WTC11 (cell line): ENCODE data around the gene TTC39A. TPM values are rescaled to one million over a fixed set of nuclear protein-coding genes. Genes with fewer than 3 reads are reported as not detected.

Experiments
- ATAC-seq: fragments of 200-7000 bp; cut with Tn5 transposase; 2 replicates; pipeline ENCODE4 v1.10.0; 2021; ENCODE audit warnings: mild to moderate bottlenecking, moderate library complexity
- CTCF ChIA-PET: fragments of 300-600 bp; sonication (Branson Sonifier 250); formaldehyde crosslinking; loops from one replicate; lab custom pipeline; 2021; ENCODE audit warnings: antibody characterized with exemption; lab: Charles Lee
- POLR2A ChIA-PET: fragments of 350-600 bp; sonication (Branson Sonifier 250); formaldehyde crosslinking; loops from one replicate; lab custom pipeline; 2021; ENCODE audit warnings: antibody characterized with exemption; lab: Charles Lee
- DNase-seq: peaks from one replicate; pipeline ENCODE4 v3.0.0; 2021; ENCODE audit warnings: low spot score
- H3K27ac Mint-ChIP-seq: 2 replicates; pipeline ENCODE4 v1.8.0; 2021; ENCODE audit warnings: mixed read lengths
- H3K27me3 Mint-ChIP-seq: 2 replicates; pipeline ENCODE4 v1.8.0; 2021; ENCODE audit warnings: low read depth, mild to moderate bottlenecking, moderate library complexity, mixed read lengths
- H3K36me3 Mint-ChIP-seq: 2 replicates; pipeline ENCODE4 v1.8.0; 2021; ENCODE audit warnings: mixed read lengths
- H3K4me1 Mint-ChIP-seq: 2 replicates; pipeline ENCODE4 v1.8.0; 2022; ENCODE audit warnings: mixed read lengths
- H3K4me3 Mint-ChIP-seq: 2 replicates; pipeline ENCODE4 v1.8.0; 2021; ENCODE audit warnings: mild to moderate bottlenecking, moderate library complexity, mixed read lengths
- H3K9me3 Mint-ChIP-seq: 2 replicates; pipeline ENCODE4 v1.8.0; 2021; ENCODE audit warnings: mixed read lengths
- CREM ChIP-seq: sonication (generic); formaldehyde crosslinking; IDR thresholded peaks from 2 replicates; pipeline ENCODE4 v1.8.1; 2022; ENCODE audit warnings: mild to moderate bottlenecking, missing genetic modification reagents, moderate library complexity
- GRHL2 ChIP-seq: fragments of 250-450 bp; sonication (Bioruptor Pico); IDR thresholded peaks from 2 replicates; pipeline ENCODE4 v1.8.0; 2022; ENCODE audit warnings: mild to moderate bottlenecking, moderate library complexity; ENCODE audit not compliant: insufficient replicate concordance, severe bottlenecking
- JUN ChIP-seq: sonication (generic); formaldehyde crosslinking; IDR thresholded peaks from 2 replicates; pipeline ENCODE4 v1.8.0; 2023; ENCODE audit warnings: mild to moderate bottlenecking, missing genetic modification reagents
- KAT7 ChIP-seq: sonication (generic); formaldehyde crosslinking; IDR thresholded peaks from 2 replicates; pipeline ENCODE4 v1.8.1; 2023; ENCODE audit warnings: missing genetic modification reagents, mild to moderate bottlenecking, borderline replicate concordance
- NFATC4 ChIP-seq: fragments of 250-450 bp; sonication (Bioruptor Pico); IDR thresholded peaks from 2 replicates; pipeline ENCODE4 v1.9.0; 2021; ENCODE audit warnings: mild to moderate bottlenecking
- NR1H2 ChIP-seq: sonication (generic); formaldehyde crosslinking; IDR thresholded peaks from 2 replicates; pipeline ENCODE4 v1.9.0; 2021; ENCODE audit warnings: mild to moderate bottlenecking, moderate library complexity, missing genetic modification reagents
- OVOL2 ChIP-seq: fragments of 250-450 bp; sonication (Bioruptor Pico); IDR thresholded peaks from 2 replicates; pipeline ENCODE4 v1.9.0; 2021; ENCODE audit warnings: mild to moderate bottlenecking, borderline replicate concordance
- SMAD3 ChIP-seq: sonication (generic); formaldehyde crosslinking; IDR thresholded peaks from 2 replicates; pipeline ENCODE4 v1.8.0; 2022; ENCODE audit warnings: missing genetic modification reagents, mild to moderate bottlenecking, borderline replicate concordance
- SMAD4 ChIP-seq: sonication (generic); formaldehyde crosslinking; IDR thresholded peaks from 2 replicates; pipeline ENCODE4 v1.8.0; 2022; ENCODE audit warnings: mild to moderate bottlenecking, missing genetic modification reagents
- SOX15 ChIP-seq: fragments of 250-450 bp; sonication (Bioruptor Pico); IDR thresholded peaks from 2 replicates; pipeline ENCODE4 v1.9.0; 2021; ENCODE audit warnings: mild to moderate bottlenecking
- ZNF121 ChIP-seq: sonication (generic); formaldehyde crosslinking; IDR thresholded peaks from 2 replicates; pipeline ENCODE4 v1.8.0; 2023; ENCODE audit warnings: missing genetic modification reagents
- ZNF138 ChIP-seq: sonication (generic); formaldehyde crosslinking; conservative IDR thresholded peaks from 2 replicates; pipeline ENCODE4 v1.8.1; 2022; ENCODE audit warnings: mild to moderate bottlenecking, moderate library complexity, missing genetic modification reagents
- ZNF423 ChIP-seq: fragments of 250-450 bp; sonication (Bioruptor Pico); IDR thresholded peaks from 2 replicates; pipeline ENCODE4 v2.1.2; 2022; ENCODE audit warnings: mild to moderate bottlenecking, moderate library complexity
- total RNA-seq: library from RNA; stranded (reverse); gene quantifications from 3 replicates; pipeline ENCODE4 v1.2.3, GENCODE V29; 2021
- TF ChIP-seq, protein P1 (sequence below): sonication (generic); formaldehyde crosslinking; IDR thresholded peaks from 2 replicates; pipeline ENCODE4 v1.8.1; 2023; ENCODE audit warnings: mild to moderate bottlenecking, missing genetic modification reagents
- TF ChIP-seq, protein P2 (sequence below): sonication (generic); formaldehyde crosslinking; IDR thresholded peaks from 2 replicates; pipeline ENCODE4 v1.8.0; 2022; ENCODE audit warnings: mild to moderate bottlenecking, missing genetic modification reagents
- TF ChIP-seq, protein P3 (sequence below): sonication (generic); formaldehyde crosslinking; conservative IDR thresholded peaks from 2 replicates; pipeline ENCODE4 v1.8.1; 2022; ENCODE audit warnings: mild to moderate bottlenecking, missing genetic modification reagents
- TF ChIP-seq, protein P4 (sequence below): sonication (generic); formaldehyde crosslinking; IDR thresholded peaks from 2 replicates; pipeline ENCODE4 v1.8.0; 2022; ENCODE audit warnings: mild to moderate bottlenecking, missing genetic modification reagents
- TF ChIP-seq, protein P5 (sequence below): fragments of 250-450 bp; sonication (Bioruptor Pico); IDR thresholded peaks from 2 replicates; pipeline ENCODE4 v1.9.0; 2021; ENCODE audit warnings: mild to moderate bottlenecking
- TF ChIP-seq, protein P6 (sequence below): sonication (generic); formaldehyde crosslinking; IDR thresholded peaks from 2 replicates; pipeline ENCODE4 v1.8.1; 2022; ENCODE audit warnings: mild to moderate bottlenecking, missing genetic modification reagents, moderate library complexity, borderline replicate concordance
- TF ChIP-seq, protein P7 (sequence below): fragments of 200-600 bp; IDR thresholded peaks from 2 replicates; pipeline ENCODE4 v1.8.0; 2022; ENCODE audit warnings: antibody characterized with exemption

The TTC39A gene
- total RNA-seq, 1 experiment from 2014 or later, result 3.4 TPM

DNA sequence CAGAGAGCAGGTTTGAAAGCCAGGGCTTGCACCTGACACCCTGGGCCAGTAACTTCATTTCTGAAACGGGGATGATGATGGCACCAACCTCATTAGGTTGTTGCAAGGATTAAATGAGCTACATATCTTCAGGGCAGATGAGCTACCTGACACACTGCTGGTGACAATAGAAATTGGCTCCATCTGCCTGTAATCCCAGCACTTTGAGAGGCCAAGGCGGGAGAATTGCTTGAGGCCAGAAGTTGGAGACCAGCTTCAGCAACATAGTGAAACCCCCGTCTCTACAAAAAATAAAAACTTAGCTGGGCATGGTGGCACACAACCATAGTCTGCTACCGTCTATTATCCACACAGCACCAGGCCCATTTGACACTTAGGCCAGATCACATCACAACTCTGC lies 6.3 kb upstream of the TTC39A start:
- Mint-ChIP-seq H3K4me3 (no peak overlapping the region), H3K27ac (no peak overlapping the region), H3K4me1 (peaks cover 7% of the 10 kb centered on the region), H3K9me3 (no peaks in the 10 kb centered on the region), H3K36me3 (no peaks in the 10 kb centered on the region), H3K27me3 (peaks cover 2% of the 10 kb centered on the region; the same call in 1 of the 2 replicates)
- CTCF ChIA-PET, result interaction anchor here (0.5 to 1.3 kb wide), 4 partner anchors 40 to 432 kb away, joined by 3 to 4 read pairs (median 4); no protein-coding TSS in a partner anchor
- TF ChIP-seq, protein P1, sequence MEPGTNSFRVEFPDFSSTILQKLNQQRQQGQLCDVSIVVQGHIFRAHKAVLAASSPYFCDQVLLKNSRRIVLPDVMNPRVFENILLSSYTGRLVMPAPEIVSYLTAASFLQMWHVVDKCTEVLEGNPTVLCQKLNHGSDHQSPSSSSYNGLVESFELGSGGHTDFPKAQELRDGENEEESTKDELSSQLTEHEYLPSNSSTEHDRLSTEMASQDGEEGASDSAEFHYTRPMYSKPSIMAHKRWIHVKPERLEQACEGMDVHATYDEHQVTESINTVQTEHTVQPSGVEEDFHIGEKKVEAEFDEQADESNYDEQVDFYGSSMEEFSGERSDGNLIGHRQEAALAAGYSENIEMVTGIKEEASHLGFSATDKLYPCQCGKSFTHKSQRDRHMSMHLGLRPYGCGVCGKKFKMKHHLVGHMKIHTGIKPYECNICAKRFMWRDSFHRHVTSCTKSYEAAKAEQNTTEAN (CRISPR knock-in tag), result no peak
- TF ChIP-seq ZNF121 (no peak), KAT7 (CRISPR knock-in tag) (no peak), ZNF423 (CRISPR knock-in tag) (no peak)
- DNase-seq (no peak), ATAC-seq (no peak)
- POLR2A ChIA-PET, result no interaction called here

DNA sequence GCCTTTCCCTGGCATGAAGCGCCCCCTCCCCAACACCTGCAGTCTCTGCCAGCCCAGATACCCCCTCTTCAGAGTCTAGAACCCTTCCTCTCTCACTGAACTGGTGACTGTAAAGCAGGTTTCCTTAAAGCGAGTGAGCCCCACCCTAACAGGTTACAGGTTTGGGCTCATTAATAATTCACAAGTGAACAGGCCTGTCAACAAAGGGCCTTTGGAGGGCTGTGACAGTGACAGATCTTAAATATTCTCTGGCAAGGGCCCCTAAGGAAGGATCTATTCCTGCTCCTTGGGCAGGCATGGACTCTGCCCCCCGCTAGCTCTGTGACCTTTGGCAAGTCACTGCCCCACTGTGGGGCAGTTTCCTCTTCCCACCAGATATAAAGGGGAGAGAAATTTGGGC lies 5.6 kb upstream of the TTC39A start:
- no peaks in the 10 kb centered on the region for H3K9me3 Mint-ChIP-seq
- ChIA-PET CTCF (interaction anchor here (0.5 to 1.3 kb wide), 3 partner anchors 39 to 433 kb away, joined by 3 to 4 read pairs (median 4); no protein-coding TSS in a partner anchor), POLR2A (interaction anchor here (0.7 kb wide), 1 partner anchor 882 kb away, joined by 6 read pairs; no protein-coding TSS in a partner anchor)
- no peak overlapping the region for H3K27ac Mint-ChIP-seq
- peaks cover 14% of the 10 kb centered on the region for H3K4me1 Mint-ChIP-seq
- H3K27me3 Mint-ChIP-seq, result peaks cover 9% of the 10 kb centered on the region
- H3K36me3 Mint-ChIP-seq, result no peaks in the 10 kb centered on the region
- no peak overlapping the region for H3K4me3 Mint-ChIP-seq
- TF ChIP-seq, protein P2, sequence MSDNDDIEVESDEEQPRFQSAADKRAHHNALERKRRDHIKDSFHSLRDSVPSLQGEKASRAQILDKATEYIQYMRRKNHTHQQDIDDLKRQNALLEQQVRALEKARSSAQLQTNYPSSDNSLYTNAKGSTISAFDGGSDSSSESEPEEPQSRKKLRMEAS (CRISPR knock-in tag), result no peak
- TF ChIP-seq SMAD4 (CRISPR knock-in tag) (no peak), GRHL2 (CRISPR knock-in tag) (no peak), CREM (no peak), NR1H2 (CRISPR knock-in tag) (no peak), JUN (CRISPR knock-in tag) (no peak), ZNF121 (no peak), NFATC4 (no peak), ZNF138 (CRISPR knock-in tag) (no peak), SMAD3 (CRISPR knock-in tag) (no peak), OVOL2 (CRISPR knock-in tag) (no peak), SOX15 (CRISPR knock-in tag) (no peak)
- TF ChIP-seq, protein P3, sequence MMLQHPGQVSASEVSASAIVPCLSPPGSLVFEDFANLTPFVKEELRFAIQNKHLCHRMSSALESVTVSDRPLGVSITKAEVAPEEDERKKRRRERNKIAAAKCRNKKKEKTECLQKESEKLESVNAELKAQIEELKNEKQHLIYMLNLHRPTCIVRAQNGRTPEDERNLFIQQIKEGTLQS (CRISPR knock-in tag), result no peak
- TF ChIP-seq, protein P4, sequence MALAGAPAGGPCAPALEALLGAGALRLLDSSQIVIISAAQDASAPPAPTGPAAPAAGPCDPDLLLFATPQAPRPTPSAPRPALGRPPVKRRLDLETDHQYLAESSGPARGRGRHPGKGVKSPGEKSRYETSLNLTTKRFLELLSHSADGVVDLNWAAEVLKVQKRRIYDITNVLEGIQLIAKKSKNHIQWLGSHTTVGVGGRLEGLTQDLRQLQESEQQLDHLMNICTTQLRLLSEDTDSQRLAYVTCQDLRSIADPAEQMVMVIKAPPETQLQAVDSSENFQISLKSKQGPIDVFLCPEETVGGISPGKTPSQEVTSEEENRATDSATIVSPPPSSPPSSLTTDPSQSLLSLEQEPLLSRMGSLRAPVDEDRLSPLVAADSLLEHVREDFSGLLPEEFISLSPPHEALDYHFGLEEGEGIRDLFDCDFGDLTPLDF (CRISPR knock-in tag), result no peak
- TF ChIP-seq, protein P5, sequence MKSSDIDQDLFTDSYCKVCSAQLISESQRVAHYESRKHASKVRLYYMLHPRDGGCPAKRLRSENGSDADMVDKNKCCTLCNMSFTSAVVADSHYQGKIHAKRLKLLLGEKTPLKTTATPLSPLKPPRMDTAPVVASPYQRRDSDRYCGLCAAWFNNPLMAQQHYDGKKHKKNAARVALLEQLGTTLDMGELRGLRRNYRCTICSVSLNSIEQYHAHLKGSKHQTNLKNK, result no peak
- TF ChIP-seq, protein P6, sequence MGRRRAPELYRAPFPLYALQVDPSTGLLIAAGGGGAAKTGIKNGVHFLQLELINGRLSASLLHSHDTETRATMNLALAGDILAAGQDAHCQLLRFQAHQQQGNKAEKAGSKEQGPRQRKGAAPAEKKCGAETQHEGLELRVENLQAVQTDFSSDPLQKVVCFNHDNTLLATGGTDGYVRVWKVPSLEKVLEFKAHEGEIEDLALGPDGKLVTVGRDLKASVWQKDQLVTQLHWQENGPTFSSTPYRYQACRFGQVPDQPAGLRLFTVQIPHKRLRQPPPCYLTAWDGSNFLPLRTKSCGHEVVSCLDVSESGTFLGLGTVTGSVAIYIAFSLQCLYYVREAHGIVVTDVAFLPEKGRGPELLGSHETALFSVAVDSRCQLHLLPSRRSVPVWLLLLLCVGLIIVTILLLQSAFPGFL, result no peak
- TF ChIP-seq, protein P7, sequence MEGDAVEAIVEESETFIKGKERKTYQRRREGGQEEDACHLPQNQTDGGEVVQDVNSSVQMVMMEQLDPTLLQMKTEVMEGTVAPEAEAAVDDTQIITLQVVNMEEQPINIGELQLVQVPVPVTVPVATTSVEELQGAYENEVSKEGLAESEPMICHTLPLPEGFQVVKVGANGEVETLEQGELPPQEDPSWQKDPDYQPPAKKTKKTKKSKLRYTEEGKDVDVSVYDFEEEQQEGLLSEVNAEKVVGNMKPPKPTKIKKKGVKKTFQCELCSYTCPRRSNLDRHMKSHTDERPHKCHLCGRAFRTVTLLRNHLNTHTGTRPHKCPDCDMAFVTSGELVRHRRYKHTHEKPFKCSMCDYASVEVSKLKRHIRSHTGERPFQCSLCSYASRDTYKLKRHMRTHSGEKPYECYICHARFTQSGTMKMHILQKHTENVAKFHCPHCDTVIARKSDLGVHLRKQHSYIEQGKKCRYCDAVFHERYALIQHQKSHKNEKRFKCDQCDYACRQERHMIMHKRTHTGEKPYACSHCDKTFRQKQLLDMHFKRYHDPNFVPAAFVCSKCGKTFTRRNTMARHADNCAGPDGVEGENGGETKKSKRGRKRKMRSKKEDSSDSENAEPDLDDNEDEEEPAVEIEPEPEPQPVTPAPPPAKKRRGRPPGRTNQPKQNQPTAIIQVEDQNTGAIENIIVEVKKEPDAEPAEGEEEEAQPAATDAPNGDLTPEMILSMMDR, result no peak
- ATAC-seq, result no peak
- DNase-seq, result no peak
